Pons (tissue), 1 donor: ENCODE measurements around the gene ATP6V0A4.
"Not testable (repeated sequence)": the region's sequence is repeated elsewhere in the genome, so short reads cannot be mapped to it uniquely, and the experiment has no call there.

ENCODE experiments used
- DNase-seq: peaks from one replicate; pipeline ENCODE4 v3.0.0-alpha.2; 2016; ENCODE audit warnings: low spot score

Gene ATP6V0A4

DNA sequence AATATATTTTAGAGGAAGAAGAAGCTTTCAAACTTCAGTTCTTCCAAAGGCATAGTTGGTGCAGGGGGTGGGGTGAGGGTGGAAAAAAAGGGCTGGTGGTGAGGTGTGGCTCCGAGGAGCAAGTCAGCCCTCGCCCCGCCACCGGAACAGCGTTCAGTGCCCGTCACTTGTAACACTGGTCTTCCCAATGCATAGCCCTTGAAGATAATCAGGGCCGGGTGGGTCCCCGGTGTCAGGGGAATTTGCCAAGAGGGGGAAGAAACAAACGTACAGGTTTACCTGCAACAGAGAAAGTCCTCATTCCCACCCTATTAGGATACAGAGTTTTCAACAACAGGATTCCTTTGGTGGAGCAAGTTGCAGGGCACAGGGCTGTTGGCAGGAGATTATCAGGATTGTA, 98.3 kb downstream of the ATP6V0A4 start:
- no peak for DNase-seq

DNA sequence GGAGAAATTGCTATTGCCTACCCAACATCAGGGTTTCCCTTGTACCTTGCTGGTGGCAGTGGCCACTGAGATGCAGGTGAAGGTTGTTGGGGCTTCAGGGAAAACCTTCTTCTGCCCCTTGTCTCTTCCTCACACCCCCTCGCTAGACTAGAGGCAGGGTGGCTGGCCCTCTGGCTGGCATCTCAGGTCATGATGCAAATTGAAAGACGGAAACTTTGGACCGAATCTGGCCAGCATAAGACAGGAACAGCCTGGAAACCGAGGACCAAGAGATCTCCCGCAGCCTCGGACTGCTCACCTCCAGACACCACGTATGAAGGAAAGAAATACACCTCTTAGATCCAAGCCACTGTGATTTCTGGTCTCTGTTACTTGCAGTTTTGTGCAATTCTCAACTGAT, 99.7 kb downstream of the ATP6V0A4 start:
- DNase-seq = no peak

DNA sequence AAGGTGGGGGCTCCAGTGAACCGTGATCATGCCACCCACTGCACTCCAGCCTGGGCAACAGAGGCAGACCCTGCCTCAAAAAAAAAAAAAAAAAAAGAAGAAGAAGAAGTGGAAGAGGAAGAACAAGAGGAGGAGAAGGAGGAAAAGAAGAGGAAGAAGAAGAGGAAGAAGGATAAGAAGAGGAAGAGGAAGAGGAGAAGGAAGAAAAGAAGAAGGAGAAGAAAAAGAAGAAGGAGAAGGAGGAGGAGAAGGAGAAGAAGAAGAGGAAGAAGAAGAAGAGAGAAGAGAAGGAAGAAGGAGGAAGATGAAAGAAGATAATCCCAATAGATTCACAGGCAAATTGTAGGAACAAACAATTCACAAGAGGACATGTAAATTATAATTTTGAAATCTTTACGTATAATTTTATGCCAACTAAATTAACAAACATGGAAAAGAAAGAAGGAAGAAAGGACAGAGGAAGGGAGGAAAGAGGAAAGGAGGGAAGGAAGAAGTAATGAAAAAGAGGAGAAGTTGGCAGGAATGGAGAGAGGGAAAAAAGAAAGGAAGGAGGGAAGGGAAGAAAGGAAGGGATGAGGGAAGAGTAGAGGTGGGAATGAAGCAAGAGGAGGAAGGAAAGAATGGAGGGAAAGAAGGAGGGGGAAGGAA, 100.3 kb downstream of the ATP6V0A4 start:
- DNase-seq = no peak

DNA sequence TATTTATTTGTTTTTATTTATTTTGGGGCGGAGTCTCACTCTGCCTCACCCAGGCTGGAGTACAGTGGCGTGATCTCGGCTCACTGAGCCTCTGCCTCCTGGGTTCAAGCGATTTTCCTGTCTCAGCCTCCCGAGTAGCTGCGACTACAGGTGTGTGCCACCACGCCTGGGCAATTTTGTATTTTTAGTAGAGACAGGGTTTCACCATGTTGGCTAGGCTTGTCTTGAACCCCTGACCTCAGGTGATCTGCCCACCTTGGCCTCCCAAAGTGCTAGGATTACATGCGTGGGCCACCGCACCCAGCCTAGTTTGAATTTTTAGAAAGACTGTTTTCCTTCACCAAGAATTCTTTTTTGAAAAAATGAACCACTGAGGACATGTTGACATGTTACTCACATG, 102.2 kb downstream of the ATP6V0A4 start:
- DNase-seq = not testable (repeated sequence)

DNA sequence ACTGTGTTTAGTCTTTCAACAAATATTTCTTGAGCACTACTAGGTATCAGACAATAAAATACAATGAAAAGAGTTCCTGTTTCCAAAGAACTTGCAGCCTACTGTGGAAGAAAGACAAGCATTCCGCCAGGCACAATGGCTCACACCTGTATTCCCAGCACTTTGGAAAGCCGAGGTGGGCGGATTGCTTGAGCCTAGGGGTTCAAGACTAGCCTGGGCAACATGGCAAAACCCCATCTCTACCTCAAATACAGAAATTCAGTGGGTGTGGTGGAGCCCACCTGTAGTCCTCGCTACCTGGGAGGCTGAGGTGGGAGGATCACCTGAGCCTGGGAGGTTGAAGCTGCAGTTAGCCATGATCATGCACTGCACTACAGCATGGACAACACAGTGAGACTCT, 102.9 kb downstream of the ATP6V0A4 start:
- DNase-seq = no peak

DNA sequence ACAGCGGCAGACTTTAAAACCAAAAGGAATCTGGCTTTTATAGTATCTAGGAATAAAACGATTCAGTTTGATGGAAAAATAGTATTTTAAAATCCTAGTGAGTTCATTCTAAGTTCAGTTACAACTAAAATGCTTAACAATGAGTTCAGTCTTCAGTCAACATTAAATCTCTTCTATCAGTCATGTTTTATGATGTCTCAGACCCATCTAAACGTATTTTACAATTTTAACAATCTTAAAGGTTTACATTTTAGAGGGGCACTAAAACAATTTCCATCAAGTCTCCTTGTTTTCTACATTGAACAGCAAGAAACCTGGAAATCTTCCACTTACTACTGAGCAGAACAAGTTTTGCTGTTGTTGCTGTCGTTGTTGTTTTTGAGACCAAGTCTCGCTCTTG, 106.8 kb downstream of the ATP6V0A4 start:
- no peak for DNase-seq

DNA sequence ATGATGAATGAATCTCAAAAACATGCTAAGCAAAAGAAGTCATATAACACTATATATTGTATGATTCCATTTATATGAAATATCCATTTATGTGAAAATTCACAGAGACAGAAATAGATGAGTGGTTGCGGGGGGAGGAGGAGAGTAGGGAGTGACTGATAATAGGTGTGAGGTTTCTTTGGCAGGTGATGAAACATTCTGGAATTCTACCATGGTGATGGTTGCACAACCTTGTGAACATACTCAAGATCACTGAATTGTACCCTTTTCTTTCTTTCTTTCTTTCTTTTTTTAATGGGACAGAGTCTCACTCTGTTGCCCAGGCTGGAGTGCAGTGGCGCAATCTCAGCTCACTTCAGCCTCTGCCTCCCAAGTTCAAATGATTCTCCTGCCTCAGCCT, 107.5 kb downstream of the ATP6V0A4 start:
- DNase-seq = no peak

DNA sequence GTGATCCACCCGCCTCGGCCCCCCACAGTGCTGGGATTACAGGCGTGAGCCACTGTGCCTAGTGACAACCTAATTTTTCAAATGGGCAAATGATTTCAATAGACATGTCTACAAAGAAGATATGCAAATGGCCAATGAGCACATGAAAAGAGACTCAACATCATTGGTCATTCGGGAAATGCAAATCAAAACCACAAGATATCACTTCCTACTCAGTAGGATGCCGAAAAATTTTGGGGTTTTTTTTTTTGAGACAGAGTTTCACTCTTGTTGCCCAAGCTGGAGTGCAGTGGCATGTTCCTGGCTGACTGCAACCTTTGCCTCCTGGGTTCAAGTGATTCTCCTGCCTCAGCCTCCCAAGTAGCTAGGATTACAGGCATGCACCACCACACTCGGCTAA, 110.0 kb downstream of the ATP6V0A4 start:
- DNase-seq = not testable (repeated sequence)

DNA sequence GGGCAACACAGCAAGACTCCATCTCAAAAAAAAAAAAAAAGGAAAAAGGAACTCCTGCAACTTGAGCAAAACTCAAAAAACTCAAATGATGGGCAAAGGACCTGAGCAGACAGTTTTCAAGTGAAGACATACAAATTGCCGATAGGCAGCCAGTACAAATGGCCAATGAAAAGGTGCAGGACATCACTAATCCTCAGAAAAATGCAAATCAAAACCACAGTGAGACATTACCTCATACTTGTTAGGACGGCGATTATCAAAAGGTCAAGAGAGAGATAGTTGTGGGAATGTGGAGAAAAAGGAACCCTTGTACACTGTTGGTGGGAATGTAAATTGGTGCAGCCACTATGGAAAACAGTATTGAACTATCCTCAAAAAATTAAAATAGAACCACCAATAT, 113.7 kb downstream of the ATP6V0A4 start:
- no peak for DNase-seq

DNA sequence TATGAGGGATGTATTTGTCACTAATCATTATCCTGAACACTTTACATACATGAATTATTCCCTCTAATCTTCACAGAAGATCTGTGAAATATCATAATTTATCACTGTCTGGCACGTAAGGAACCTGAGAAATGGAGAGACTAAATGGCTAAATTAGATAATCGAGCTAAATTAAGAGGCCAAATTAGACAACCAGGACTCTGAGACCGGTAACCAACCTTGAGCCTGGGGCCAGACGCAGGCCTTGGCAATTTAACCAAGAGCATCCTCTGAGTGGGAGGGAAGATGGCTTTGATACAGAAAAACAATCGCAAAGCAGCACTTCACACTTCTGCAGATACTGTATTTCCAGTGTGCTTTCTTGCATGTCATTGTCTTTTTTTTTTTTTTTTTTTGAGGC, 118.2 kb downstream of the ATP6V0A4 start:
- DNase-seq = no peak

DNA sequence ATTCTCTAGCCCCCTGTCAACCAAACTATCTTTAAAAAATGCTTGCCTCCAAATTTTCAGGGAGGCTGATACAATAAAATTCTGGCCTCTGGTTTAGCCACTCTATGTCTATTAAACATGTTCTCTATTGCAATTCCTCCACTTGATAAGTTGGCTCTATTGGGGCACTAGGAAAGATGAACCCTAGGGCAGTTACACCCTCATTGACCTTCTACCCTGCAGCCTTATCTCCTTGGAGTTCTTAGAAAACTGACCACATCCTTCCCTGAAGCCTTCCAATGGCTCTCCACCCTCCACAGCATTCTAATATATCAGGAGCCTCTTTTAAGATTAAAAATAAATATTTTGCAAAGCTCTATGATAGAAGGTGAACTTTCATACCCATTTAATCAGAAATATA, 127.4 kb downstream of the ATP6V0A4 start:
- DNase-seq = no peak

DNA sequence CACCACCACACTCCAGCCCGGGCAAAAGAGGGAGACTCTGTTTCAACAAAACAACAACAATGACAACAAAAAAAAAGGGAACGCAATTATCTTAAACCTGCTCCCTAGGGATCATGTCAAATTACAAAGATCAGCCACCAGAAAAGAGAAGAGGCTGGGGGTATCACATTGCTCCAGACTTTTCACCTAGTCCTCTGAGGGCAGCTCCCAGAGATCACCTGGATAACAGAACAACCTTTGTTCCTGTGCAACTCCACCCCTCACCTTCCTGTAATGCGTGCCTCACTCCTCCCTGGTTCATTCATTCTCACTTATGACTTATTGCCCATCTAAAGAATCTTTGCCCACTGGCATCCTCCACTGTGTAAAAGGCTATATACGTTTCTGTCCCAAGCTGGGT, 128.6 kb downstream of the ATP6V0A4 start:
- DNase-seq = no peak

DNA sequence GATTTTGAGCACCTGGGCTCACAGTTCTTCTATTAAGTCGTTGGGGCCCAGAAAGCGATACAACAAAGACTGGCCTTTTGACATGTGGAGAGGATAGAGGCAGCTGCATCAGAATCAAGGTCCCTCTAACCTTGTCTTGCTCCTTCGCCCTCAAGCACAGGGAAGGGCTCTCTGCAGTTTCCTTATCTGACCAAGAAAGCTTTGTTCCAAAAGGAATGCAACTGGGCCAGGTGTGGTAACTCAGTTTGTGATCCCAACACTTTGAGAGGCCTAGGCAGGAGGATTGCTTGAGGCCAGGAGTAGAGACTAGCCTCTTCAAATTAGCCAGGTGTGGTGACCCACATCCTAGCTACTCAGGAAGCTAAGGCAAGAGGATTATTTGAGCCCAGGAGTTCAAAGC, 129.1 kb downstream of the ATP6V0A4 start:
- no peak for DNase-seq

DNA sequence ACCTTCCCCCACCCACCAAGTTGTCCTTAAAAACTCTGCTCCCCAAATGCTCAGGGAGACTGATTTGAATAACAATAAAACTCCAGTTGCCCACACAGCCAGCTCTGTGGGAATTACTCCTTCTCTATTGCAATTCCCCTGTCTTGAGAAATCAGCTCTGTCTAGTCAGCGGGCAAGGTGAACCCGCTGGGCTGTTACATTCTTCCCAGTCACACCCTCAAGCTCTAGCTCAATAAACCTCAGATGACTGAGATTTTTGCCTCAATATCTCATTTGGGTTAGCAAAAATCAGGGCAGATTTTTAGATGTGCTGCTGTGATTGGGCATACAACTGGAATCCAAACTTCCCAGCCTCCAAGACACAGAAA, 129.8 kb downstream of the ATP6V0A4 start:
- DNase-seq = no peak

DNA sequence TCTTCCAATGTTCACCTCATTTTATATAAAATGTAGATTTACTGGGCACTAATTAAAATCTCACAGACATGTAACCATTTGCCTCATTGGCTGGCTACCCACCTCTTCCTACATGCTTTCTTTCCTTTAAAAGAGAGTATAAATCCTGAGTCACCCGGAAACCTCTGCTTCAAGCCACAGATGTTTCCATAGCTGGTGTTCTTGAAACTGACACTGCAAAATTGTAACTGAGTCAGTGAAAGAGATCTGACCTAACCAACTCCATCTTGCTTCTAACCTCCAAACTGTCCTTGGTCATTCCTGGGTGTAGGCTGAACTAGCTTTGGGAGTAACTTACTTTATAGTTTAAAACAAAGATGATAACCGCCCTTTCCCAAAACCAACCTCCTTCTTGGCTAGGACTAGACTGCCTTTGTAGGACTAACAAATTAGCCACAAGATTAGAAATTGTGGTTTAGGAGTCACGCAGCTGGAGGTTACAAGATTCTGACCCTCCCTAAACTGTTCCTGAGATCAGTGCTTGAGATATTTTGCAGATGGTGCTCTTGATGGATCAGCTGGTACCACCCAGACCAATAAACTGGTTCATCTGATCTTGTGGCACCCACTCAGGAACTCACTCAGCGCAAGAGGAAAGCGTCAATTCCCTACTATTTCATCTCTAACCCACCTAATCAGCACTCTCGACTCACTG, 130.3 kb downstream of the ATP6V0A4 start:
- no peak for DNase-seq

DNA sequence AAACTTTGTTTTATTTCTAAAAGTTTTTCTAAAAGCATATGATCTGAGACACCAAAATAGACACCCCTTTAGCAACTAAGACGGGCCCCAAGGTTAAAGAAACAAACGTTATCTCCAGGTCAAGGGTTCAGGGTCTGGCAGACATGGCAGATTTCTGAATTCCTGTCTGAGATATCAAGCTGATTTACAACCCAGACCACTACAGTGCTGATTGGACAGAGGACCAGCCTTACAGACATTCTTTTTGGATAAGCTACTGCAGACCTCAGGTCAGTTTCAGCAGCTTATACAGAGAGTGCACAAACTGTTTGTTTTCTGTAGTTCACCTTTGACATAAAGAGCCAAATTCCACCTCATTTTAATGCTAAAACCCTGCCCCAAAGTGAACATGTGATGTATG, 131.6 kb downstream of the ATP6V0A4 start:
- no peak for DNase-seq

DNA sequence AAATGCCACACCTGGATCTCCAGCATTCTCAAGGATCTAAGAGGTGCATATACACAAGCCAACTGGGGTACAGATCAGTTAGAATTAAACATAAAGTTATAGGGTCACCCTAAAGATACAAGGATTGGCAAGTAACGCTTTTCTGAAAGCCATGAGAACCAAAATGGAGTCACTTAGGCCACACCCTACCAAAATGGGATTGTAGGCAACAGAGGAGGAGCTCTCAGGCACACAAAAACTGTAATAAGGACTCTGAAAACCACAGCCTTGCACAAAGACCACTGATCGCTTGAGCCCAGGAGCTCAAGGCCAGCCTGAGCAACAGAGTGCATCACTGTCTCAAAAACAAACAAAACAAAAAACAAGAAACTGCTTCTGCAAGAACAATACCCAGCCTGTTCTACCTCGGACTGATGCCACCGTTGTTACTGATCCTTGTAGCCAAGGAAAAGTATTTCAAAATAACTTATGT, 132.3 kb downstream of the ATP6V0A4 start:
- DNase-seq = peak; percentile 87

DNA sequence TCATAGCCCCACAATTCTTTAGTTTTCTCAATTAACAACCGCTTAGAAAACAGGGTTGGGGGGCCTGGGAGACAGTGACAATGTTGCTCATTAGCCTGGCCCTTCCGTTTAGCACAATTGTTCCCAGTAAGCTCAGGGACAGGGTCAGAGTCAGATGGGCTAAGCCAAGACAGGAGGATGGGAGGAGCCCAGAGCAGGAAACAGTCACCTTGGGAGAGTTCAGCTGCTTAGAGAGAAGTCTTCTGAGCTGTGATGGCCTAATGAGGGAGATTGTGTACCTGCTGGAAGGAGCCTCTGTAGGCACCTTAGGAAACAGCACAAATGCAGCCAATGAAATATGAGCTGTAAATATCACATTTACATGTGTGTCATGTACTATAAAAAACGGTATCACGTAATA, 132.7 kb downstream of the ATP6V0A4 start:
- no peak for DNase-seq

DNA sequence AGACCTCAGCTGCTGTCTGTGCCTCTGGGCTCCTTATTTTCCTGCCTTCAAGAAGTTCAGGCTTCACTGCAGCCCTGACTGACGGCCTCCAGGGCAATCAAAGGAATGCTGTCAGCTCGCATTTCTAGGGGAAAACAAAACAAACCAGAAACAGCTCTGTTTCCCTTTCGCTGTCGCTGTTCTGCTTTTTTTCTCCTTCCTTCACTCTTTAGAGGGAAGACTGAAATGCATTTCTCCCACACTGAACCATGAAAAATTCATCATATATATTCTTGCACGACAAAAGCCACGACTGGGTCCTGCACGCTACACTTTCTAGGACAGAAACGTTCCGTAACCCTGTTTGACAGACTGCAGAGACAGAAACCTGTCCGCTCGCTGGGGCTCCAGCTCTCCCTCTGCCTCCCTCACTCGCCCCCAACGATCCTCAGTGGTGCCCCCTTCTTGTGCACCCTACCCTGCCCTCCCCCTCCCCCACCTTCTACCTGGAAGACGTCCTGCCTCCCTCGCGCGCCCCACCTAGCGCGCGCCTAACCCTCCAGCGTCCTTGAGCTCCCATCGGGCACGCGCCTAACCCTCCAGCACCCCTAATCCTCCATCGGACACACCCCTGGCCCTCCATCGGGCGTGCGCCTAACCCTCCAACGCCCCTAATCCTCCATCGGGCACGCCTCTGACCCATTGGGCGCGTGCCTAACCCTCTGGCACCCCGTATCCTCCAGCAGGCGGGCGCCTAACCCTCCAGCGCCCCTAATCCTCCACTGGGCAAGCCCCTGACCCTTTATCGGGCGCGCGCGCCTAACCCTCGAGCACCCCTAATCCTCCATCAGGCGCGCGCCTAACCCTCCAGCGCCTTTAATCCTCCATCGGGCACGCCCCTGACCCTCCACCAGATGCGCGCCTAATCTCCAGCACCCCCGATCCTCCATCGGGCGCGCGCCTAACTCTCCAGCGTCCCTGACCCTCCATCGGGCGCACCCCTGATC, 134.0 kb downstream of the ATP6V0A4 start:
- DNase-seq = peak; percentile 9

DNA sequence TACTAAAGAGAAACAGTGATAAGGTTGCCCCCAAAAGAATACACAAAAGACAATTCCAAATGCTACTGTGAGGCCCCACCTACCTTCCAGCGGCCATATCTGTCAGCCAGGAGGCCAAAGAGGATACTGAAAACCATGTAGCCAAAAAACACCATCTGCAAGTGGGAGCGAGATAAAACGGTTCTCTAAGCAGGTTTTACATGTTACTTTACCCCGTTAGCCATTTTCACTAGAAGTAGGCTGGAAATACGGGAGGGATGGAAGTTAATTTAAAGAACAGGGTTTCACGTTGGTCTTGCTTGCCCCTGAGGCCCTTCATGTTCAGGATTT, 135.0 kb downstream of the ATP6V0A4 start:
- no peak for DNase-seq

DNA sequence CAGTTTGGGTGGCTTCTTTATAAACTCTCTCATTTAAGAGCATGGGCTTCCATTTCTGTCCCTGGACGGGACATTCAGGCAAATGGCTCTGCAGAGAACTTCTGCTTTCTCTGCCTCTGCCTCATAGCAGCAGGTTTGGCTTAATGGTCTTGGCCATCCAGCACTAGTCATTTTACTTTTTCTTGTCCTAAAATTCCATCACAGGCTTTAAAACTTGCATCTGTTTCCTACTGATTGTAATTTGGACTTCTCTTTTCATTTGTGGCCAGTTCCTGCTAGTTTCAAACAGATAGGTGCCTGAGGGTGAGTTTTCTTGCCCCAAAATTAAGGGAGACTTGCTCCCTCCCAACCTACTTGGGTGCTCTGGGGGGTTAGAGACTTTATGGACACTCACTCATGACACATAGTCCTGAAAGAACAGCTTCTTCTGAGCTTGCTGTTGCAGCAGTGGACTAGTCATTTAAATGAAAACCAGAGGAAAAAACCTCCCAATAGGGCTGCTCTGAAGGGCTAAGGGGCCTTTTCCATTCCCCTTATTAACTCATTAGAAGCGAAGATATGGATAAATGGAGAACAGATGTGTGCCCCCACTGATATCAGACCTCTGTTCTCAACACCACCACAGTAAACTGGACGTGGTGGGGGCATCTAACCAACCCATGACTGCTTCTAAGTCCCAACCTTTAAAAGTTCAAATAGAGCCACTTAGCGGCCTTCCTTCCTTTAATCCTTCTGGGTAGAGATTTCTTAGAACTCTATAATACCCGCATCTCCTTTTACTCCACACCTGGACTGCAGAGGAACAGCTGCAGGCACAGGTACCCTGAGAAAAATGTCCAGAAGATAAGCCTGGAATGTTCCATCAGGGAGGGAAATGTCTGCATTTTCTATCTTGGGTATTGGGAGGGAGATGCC, 135.7 kb downstream of the ATP6V0A4 start:
- DNase-seq = no peak
